ENCODE measurements around the gene OCSTAMP. TPM values are rescaled to one million over a fixed set of nuclear protein-coding genes. Genes with fewer than 3 reads are reported as not detected.

OCSTAMP gene
- total and polyA plus RNA-seq, 10 of the 15 experiments (the other 5 are each of a cell fraction or from before 2014, with no cell fraction given) = 0.09 to 0.46 (median 0.22) TPM; not detected in 2

DNA sequence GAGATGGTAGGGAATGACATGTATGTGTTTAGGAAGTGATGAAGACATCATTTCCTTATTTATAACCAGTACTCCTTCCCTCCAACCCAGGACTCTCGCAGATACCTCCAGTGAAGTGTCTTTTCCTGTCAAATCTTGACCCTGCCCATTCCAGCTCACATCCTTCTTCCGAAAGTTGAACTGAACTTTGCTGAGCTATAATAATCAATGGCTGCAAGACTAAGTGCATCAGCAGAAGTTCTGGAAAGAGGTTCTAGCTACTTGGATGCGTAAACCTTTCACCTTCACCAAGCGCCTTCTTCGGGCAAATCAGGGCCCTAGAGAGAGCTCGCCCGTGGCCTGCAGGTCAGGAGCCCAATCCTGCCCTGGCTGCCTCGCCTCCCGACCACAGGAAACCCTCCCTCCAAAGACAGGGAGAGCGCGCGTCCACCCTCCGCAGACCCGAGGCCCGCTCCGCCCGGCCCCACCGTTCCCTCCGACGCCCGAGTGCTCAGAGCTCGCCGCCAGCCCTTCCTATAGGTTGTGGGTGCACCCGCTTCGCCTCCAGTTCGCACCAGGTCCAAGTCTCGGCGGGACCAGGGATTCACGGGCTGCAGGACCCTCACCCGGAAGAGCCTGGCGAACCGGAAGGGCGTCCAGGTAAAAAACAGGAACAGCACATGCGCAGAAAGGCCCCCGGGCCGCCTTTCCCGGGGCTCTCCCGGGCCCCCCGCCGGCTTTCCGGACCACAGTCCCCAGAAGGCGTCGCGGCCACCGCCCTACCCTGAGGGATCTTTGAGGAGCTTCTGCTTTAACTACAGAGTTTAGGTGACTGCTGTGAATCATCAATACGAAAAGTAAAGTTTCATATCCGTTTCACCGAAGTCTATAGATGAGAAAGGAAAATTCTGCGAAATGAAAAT lies 37.3 kb downstream of the OCSTAMP start, which contains the start of gene ZNF334 (continued):
- TF ChIP-seq, protein P1, sequence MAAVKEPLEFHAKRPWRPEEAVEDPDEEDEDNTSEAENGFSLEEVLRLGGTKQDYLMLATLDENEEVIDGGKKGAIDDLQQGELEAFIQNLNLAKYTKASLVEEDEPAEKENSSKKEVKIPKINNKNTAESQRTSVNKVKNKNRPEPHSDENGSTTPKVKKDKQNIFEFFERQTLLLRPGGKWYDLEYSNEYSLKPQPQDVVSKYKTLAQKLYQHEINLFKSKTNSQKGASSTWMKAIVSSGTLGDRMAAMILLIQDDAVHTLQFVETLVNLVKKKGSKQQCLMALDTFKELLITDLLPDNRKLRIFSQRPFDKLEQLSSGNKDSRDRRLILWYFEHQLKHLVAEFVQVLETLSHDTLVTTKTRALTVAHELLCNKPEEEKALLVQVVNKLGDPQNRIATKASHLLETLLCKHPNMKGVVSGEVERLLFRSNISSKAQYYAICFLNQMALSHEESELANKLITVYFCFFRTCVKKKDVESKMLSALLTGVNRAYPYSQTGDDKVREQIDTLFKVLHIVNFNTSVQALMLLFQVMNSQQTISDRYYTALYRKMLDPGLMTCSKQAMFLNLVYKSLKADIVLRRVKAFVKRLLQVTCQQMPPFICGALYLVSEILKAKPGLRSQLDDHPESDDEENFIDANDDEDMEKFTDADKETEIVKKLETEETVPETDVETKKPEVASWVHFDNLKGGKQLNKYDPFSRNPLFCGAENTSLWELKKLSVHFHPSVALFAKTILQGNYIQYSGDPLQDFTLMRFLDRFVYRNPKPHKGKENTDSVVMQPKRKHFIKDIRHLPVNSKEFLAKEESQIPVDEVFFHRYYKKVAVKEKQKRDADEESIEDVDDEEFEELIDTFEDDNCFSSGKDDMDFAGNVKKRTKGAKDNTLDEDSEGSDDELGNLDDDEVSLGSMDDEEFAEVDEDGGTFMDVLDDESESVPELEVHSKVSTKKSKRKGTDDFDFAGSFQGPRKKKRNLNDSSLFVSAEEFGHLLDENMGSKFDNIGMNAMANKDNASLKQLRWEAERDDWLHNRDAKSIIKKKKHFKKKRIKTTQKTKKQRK (IDR thresholded peaks at IDR 0.05; ENCODE audit: low read depth, low read length) = no peak
- TF ChIP-seq, protein P2, sequence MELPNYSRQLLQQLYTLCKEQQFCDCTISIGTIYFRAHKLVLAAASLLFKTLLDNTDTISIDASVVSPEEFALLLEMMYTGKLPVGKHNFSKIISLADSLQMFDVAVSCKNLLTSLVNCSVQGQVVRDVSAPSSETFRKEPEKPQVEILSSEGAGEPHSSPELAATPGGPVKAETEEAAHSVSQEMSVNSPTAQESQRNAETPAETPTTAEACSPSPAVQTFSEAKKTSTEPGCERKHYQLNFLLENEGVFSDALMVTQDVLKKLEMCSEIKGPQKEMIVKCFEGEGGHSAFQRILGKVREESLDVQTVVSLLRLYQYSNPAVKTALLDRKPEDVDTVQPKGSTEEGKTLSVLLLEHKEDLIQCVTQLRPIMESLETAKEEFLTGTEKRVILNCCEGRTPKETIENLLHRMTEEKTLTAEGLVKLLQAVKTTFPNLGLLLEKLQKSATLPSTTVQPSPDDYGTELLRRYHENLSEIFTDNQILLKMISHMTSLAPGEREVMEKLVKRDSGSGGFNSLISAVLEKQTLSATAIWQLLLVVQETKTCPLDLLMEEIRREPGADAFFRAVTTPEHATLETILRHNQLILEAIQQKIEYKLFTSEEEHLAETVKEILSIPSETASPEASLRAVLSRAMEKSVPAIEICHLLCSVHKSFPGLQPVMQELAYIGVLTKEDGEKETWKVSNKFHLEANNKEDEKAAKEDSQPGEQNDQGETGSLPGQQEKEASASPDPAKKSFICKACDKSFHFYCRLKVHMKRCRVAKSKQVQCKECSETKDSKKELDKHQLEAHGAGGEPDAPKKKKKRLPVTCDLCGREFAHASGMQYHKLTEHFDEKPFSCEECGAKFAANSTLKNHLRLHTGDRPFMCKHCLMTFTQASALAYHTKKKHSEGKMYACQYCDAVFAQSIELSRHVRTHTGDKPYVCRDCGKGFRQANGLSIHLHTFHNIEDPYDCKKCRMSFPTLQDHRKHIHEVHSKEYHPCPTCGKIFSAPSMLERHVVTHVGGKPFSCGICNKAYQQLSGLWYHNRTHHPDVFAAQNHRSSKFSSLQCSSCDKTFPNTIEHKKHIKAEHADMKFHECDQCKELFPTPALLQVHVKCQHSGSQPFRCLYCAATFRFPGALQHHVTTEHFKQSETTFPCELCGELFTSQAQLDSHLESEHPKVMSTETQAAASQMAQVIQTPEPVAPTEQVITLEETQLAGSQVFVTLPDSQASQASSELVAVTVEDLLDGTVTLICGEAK (IDR thresholded peaks at IDR 0.05; ENCODE audit: borderline replicate concordance) = peak; percentile 49
- TF ChIP-seq ESRRA (IDR thresholded peaks at IDR 0.05; ENCODE audit: low read length) = no peak
- TF ChIP-seq MTA2 (IDR thresholded peaks at IDR 0.05; ENCODE audit: low read depth) = no peak
- TF ChIP-seq, protein P3, sequence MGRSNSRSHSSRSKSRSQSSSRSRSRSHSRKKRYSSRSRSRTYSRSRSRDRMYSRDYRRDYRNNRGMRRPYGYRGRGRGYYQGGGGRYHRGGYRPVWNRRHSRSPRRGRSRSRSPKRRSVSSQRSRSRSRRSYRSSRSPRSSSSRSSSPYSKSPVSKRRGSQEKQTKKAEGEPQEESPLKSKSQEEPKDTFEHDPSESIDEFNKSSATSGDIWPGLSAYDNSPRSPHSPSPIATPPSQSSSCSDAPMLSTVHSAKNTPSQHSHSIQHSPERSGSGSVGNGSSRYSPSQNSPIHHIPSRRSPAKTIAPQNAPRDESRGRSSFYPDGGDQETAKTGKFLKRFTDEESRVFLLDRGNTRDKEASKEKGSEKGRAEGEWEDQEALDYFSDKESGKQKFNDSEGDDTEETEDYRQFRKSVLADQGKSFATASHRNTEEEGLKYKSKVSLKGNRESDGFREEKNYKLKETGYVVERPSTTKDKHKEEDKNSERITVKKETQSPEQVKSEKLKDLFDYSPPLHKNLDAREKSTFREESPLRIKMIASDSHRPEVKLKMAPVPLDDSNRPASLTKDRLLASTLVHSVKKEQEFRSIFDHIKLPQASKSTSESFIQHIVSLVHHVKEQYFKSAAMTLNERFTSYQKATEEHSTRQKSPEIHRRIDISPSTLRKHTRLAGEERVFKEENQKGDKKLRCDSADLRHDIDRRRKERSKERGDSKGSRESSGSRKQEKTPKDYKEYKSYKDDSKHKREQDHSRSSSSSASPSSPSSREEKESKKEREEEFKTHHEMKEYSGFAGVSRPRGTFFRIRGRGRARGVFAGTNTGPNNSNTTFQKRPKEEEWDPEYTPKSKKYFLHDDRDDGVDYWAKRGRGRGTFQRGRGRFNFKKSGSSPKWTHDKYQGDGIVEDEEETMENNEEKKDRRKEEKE (IDR thresholded peaks at IDR 0.05) = no peak
- peak; percentile 62 for TF ChIP-seq IKZF1 (conservative IDR thresholded peaks at IDR 0.05)
- peak; percentile 25; the same call in 1 of the 2 replicates for TF ChIP-seq POLR2A (IDR thresholded peaks at IDR 0.05; ENCODE audit: low read depth, low read length)
- TF ChIP-seq SMC3 (IDR thresholded peaks at IDR 0.05; ENCODE audit: borderline replicate concordance, low read length) = no peak
- TF ChIP-seq ETV6 (conservative IDR thresholded peaks at IDR 0.05 in 1 of 2, IDR thresholded peaks at IDR 0.05 in 1 of 2; ENCODE audit: borderline replicate concordance in 1 of 2, low read depth in 1 of 2) = no peak
- TF ChIP-seq, protein P4, sequence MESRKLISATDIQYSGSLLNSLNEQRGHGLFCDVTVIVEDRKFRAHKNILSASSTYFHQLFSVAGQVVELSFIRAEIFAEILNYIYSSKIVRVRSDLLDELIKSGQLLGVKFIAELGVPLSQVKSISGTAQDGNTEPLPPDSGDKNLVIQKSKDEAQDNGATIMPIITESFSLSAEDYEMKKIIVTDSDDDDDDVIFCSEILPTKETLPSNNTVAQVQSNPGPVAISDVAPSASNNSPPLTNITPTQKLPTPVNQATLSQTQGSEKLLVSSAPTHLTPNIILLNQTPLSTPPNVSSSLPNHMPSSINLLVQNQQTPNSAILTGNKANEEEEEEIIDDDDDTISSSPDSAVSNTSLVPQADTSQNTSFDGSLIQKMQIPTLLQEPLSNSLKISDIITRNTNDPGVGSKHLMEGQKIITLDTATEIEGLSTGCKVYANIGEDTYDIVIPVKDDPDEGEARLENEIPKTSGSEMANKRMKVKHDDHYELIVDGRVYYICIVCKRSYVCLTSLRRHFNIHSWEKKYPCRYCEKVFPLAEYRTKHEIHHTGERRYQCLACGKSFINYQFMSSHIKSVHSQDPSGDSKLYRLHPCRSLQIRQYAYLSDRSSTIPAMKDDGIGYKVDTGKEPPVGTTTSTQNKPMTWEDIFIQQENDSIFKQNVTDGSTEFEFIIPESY (IDR thresholded peaks at IDR 0.05) = no peak
- TF ChIP-seq NFIC (IDR thresholded peaks at IDR 0.05; ENCODE audit: low read depth, low read length) = no peak
- no peak for TF ChIP-seq ZSCAN29 (IDR thresholded peaks at IDR 0.05)
